Measurements from ENCODE around the gene GABPB2. TPM values are rescaled to one million over a fixed set of nuclear protein-coding genes. Genes with fewer than 3 reads are reported as not detected.
A peak's percentile ranks its signal among the peaks of the same experiment; 100 is the strongest.

GABPB2 gene
- total RNA-seq, 4 donors from 2014 or later, result 7.9 to 32.2 (median 15.8) TPM

DNA sequence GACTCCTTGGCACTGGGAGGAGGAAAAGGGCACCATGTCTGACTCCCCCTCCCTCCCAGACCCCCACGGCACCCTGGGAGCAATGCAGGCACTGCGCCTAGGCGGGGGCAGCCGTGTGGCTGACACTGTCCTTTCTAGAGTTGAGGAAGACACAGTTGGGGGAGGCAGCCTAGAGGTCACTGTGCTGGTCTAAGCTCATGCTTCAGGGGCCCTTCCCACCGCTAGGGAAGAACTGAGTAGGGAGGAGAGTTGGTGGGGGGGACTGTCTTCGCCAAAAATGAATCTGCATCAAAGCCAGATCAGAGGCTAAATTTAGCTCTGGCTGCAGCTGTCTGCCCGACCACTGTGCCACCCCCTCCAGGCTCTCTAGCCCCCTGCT is 72.5 kb downstream of the GABPB2 start:
- H3K9me3 ChIP-seq, result no peaks in the 10 kb centered on the region
- TF ChIP-seq POLR2A (IDR thresholded peaks at IDR 0.05), result no peak
- TF ChIP-seq, protein P1, sequence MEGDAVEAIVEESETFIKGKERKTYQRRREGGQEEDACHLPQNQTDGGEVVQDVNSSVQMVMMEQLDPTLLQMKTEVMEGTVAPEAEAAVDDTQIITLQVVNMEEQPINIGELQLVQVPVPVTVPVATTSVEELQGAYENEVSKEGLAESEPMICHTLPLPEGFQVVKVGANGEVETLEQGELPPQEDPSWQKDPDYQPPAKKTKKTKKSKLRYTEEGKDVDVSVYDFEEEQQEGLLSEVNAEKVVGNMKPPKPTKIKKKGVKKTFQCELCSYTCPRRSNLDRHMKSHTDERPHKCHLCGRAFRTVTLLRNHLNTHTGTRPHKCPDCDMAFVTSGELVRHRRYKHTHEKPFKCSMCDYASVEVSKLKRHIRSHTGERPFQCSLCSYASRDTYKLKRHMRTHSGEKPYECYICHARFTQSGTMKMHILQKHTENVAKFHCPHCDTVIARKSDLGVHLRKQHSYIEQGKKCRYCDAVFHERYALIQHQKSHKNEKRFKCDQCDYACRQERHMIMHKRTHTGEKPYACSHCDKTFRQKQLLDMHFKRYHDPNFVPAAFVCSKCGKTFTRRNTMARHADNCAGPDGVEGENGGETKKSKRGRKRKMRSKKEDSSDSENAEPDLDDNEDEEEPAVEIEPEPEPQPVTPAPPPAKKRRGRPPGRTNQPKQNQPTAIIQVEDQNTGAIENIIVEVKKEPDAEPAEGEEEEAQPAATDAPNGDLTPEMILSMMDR (IDR thresholded peaks at IDR 0.05), result no peak
- H3K27ac ChIP-seq, result no peak overlapping the region
- no peak overlapping the region for H3K4me3 ChIP-seq
- no peaks in the 10 kb centered on the region for H3K27me3 ChIP-seq
- DNase-seq, result no peak
- peaks cover 0 to 30% (median 0%) of the 10 kb centered on the region in 4 donors for H3K4me1 ChIP-seq
- H3K36me3 ChIP-seq, result no peaks in the 10 kb centered on the region

DNA sequence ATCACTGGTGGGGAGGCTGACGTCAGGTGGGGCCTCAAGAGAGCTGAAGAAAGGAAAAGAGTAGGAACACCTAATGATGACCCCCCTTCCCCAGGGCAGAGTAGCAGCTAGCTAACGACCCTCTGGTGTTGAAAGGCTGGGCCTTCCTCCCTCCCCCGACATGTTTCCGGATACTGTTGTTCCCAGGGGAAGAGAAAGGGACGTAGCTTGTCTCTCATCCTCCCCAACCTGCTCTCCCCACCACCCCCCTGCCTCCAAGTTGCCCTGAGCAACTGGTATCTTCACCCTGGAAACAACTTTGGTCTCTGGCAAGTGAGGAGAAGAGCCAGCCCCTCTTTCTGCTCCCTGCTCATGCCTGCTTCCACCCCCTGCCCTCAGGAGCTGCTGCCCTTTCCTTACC is 73.4 kb downstream of the GABPB2 start:
- no peak overlapping the region for H3K4me3 ChIP-seq
- H3K4me1 ChIP-seq, result peaks cover 0 to 30% (median 0%) of the 10 kb centered on the region in 4 donors
- DNase-seq, result no peak
- no peak for TF ChIP-seq POLR2A (IDR thresholded peaks at IDR 0.05)
- TF ChIP-seq, protein P1 (IDR thresholded peaks at IDR 0.05), result no peak
- H3K36me3 ChIP-seq, result no peaks in the 10 kb centered on the region
- no peaks in the 10 kb centered on the region for H3K9me3 ChIP-seq
- no peaks in the 10 kb centered on the region for H3K27me3 ChIP-seq
- no peak overlapping the region for H3K27ac ChIP-seq

DNA sequence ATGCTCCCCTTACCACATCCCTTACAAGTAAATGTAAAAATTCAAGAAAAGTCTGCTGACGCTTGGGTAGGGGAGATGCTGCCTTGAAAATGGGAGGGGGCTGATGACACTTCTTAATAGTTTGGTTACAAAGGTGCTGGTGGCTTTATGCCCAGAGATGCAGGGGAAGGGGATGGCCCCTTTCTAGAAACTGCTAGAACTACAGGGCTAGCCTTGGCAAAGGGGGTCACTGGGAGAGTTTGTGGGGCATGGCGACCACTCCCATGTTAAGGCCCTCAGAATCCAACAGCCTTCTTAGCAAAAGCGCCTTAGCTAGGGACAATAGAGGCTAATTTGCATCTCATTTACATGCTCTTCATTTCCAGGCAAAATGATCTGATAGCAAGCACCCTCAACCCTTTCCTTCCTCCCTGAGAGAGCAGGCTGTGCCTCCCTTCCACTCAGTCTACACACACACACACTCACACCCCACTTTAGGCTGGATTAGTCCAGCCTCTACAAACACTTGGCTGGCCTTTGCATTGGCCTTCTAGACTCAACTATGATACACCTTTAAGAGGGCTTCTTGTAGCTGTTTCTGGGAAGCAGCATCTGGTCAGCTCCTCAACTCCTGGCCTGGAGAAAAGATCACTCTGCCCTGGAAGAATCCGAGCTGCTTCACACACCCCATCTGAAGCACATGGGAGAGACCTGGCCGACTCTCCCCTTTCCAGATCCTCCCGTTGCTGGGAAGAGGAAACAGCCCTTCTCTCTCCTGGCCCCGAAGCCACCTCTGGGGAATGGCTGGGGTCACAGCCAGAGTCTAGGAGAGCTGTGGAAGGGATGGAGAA is 74.1 kb downstream of the GABPB2 start:
- Histone ChIP-seq H3K27me3 (no peaks in the 10 kb centered on the region), H3K4me1 (peaks cover 0 to 30% (median 0%) of the 10 kb centered on the region in 4 donors), H3K4me3 (peak overlapping the region in 3 of 4 donors; percentile 72 to 88 (median 77)), H3K36me3 (no peaks in the 10 kb centered on the region), H3K27ac (peak overlapping the region in 1 of 4 donors; percentile 17), H3K9me3 (no peaks in the 10 kb centered on the region)
- DNase-seq, result no peak
- TF ChIP-seq POLR2A (IDR thresholded peaks at IDR 0.05), result no peak
- TF ChIP-seq, protein P1 (IDR thresholded peaks at IDR 0.05), result no peak

DNA sequence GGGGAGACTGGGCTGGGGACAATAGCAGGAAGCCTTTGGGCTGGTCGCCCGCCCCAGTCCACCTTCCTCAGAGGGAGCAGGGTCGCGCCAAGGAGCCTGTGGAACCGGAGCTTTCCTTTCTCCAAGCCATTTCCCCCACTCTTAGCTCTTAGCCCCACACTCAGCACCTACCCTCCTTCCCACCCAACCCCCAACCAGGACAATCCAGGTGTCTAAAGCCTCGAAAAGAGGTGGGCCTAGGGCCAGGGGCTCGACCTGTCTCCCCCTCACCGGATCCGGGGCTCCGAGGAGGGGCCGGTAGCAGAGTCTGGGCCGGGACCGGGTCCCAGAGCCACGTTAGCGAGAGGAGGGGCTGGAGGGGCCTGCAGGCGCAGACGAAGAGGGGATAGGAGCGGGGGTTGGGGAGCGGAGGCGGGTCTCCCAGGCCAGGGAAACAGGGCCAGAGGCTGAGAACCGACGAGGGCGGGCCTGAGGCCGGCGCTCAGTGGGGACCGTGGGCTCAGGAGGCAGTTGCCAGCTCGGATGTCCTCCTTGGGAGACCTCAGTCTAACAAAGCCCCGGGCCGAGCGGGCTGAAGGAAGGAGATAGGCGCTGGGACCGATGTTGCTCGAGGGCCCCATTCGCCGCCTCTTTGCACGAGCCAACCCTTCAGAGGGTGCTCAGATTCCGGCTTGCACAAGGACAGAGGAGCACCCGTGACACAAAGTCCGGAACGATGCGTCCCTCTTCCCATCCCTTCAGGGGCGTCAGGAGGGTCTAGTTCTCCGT is 74.9 kb downstream of the GABPB2 start:
- peaks cover 0 to 30% (median 0%) of the 10 kb centered on the region in 4 donors for H3K4me1 ChIP-seq
- no peaks in the 10 kb centered on the region for H3K9me3 ChIP-seq
- peak overlapping the region; percentile 72 to 88 (median 82) for H3K4me3 ChIP-seq
- H3K27ac ChIP-seq, result peak overlapping the region in 3 of 4 donors; percentile 14 to 72 (median 17)
- TF ChIP-seq, protein P1 (IDR thresholded peaks at IDR 0.05), result no peak
- TF ChIP-seq POLR2A (IDR thresholded peaks at IDR 0.05), result no peak
- DNase-seq, result peak in 1 of 3 donors; percentile 51
- no peaks in the 10 kb centered on the region for H3K36me3 ChIP-seq
- no peaks in the 10 kb centered on the region for H3K27me3 ChIP-seq

DNA sequence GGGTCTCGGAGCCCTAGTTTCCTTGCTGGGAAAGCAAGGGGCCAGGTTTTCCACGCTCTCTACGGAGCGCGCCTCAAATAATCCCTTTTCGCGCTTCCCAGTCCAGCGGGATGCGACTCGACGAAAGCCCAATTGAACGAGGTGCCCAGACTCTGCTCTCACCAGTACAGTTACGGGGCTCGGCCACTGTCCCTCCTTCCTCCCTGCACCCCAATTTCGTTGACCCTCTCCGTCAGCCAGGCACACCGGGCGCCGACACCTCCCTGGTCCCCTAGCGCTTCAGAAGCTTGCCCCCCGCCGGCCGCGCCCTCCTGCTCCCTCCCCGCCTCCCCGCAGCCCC is 75.5 kb downstream of the GABPB2 start:
- peaks cover 0 to 30% (median 0%) of the 10 kb centered on the region in 4 donors for H3K4me1 ChIP-seq
- H3K27ac ChIP-seq, result peak overlapping the region; percentile 32 to 79 (median 66)
- H3K4me3 ChIP-seq, result peak overlapping the region; percentile 72 to 88 (median 82)
- H3K36me3 ChIP-seq, result no peaks in the 10 kb centered on the region
- H3K9me3 ChIP-seq, result no peaks in the 10 kb centered on the region
- no peak for DNase-seq
- TF ChIP-seq, protein P1 (IDR thresholded peaks at IDR 0.05), result no peak
- no peak for TF ChIP-seq POLR2A (IDR thresholded peaks at IDR 0.05)
- no peaks in the 10 kb centered on the region for H3K27me3 ChIP-seq
